ENCODE results near the gene ENAH. TPM values are rescaled to one million over a fixed set of nuclear protein-coding genes. Genes with fewer than 3 reads are reported as not detected.

The ENAH gene
- total RNA-seq, 4 donors from 2014 or later: 22.9 to 109 (median 78.3) TPM

DNA sequence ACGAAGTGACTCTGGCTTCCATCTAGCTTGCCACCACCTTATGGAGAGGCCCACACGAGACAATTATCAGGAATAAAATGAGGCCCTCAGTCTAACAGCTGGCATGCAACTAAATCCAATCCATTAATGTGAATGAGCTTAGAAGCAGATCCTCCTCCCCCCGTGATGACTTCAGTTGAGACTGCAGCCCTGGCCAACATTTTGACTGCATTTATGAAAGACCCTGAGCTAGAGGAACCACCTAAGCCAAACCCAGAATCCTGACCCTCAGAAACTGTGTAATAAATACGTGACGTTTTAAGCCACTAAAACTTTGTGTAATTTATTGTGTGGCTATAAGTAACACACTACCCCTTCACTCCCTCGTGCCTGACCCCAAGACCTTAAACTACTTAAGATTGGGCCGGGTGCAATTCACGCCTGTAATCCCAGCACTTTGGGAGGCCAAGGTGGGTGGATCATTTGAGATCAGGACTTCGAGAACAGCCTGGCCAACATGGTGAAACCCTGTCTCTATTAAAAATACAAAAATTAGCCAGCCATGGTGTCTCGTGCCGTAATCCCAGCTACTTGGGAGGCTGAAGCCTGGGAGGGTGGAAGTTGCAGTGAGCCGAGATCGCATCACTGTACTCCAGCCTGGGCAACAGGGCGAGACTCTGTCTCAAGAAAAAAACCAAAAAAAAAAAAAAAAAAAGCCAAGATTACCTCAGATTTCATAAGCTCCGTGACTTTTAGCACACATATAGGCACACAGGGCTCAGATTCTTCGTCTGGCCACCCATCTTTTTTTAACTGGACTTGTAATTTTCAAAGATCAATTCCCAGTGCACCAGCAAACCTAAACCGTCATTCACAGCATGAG lies 72.5 kb downstream of the ENAH start:
- no peak for DNase-seq
- H3K27me3 ChIP-seq: no peaks in the 10 kb centered on the region
- no peak overlapping the region for H3K4me3 ChIP-seq
- peaks cover 0 to 4% of the 10 kb centered on the region in 2 donors for H3K4me1 ChIP-seq
- TF ChIP-seq, protein P1, sequence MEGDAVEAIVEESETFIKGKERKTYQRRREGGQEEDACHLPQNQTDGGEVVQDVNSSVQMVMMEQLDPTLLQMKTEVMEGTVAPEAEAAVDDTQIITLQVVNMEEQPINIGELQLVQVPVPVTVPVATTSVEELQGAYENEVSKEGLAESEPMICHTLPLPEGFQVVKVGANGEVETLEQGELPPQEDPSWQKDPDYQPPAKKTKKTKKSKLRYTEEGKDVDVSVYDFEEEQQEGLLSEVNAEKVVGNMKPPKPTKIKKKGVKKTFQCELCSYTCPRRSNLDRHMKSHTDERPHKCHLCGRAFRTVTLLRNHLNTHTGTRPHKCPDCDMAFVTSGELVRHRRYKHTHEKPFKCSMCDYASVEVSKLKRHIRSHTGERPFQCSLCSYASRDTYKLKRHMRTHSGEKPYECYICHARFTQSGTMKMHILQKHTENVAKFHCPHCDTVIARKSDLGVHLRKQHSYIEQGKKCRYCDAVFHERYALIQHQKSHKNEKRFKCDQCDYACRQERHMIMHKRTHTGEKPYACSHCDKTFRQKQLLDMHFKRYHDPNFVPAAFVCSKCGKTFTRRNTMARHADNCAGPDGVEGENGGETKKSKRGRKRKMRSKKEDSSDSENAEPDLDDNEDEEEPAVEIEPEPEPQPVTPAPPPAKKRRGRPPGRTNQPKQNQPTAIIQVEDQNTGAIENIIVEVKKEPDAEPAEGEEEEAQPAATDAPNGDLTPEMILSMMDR (IDR thresholded peaks at IDR 0.05): no peak
- TF ChIP-seq POLR2A (IDR thresholded peaks at IDR 0.05): no peak
- H3K36me3 ChIP-seq: no peaks in the 10 kb centered on the region
- no peaks in the 10 kb centered on the region for H3K9me3 ChIP-seq
- intact Hi-C loops (cut with DNase I; ENCODE audit: low total_unique reads): no loop called here
- peak overlapping the region; percentile 56 to 67 for H3K27ac ChIP-seq

DNA sequence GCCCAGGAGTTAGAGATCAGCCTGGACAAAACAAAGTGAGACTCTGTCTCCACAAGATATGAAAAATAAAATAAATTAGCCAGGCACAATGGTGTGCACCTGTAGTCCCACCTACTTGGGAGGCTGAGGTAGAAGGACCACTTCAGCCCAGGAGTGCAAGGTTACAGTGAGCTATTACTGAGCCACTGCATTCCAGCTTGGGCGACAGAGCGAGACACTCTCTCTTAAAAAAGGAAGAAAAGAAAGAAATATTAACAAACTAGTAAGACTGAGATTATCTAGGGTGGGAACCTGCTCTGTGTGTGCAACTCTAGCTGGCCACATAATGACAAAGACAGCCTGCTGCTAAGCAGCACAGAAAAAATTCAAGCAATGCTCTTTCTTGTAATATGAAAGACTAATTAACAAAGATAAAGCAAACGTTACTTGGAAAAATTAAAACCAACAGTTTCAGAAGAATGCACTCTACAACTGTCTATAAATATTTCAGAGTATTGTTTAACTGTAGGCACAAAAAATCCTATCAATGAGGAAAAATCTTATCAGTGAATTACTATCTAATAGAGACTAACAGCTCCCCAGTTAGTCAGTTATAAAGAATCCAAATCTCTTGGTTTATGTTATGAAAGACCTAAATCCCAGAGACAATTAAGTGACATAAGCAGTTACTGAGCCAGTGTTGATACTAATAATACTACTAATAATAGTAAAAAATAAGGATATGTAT lies 74.5 kb downstream of the ENAH start:
- Histone ChIP-seq H3K27me3 (no peaks in the 10 kb centered on the region), H3K9me3 (no peaks in the 10 kb centered on the region), H3K36me3 (no peaks in the 10 kb centered on the region), H3K4me1 (peaks cover 0 to 4% of the 10 kb centered on the region in 2 donors), H3K4me3 (no peak overlapping the region), H3K27ac (peak overlapping the region in 1 of 2 donors; percentile 21)
- no peak for DNase-seq
- TF ChIP-seq POLR2A (IDR thresholded peaks at IDR 0.05): no peak
- TF ChIP-seq, protein P1 (IDR thresholded peaks at IDR 0.05): no peak
- intact Hi-C loops (cut with DNase I; ENCODE audit: low total_unique reads): no loop called here

DNA sequence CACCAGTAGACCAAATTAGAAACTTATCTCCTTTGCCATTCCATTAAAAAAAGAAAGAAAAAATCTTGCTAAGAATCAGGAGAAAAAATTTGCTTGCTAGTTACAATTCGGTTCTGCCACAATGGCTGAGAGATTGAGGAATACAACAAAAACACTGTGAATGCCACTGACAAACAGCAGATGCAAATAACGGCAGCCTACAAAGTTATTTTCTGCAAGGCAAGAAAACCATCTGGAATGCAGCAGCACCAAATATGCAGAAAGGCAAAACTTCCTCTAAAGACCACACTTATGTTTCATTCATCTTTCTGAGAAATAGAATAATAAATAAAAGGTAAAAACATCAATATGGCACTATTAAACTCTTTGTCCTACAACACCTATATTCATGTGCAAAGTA lies 75.7 kb downstream of the ENAH start:
- peaks cover 0 to 4% of the 10 kb centered on the region in 2 donors for H3K4me1 ChIP-seq
- intact Hi-C loops (cut with DNase I; ENCODE audit: low total_unique reads): no loop called here

DNA sequence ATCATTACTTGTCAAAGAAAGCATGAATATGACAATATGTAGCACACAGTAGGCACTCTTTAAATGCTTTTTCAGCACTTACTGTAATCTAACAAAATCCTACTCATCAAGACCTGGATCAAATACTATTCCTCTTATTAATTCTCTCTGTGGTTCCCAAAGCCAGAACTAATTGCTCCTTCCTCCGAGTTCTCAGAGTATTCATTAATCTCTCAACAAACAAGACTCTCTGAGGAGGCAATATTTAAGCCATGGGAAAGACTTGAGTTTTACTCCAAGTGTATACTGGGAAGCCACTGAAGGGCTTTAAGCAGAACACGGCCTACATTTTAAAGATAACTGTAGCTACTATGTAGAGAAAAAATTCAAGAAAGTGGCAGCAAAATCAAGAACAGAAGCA lies 79.7 kb downstream of the ENAH start:
- TF ChIP-seq POLR2A (IDR thresholded peaks at IDR 0.05): no peak
- TF ChIP-seq, protein P1 (IDR thresholded peaks at IDR 0.05): no peak
- H3K36me3 ChIP-seq: no peaks in the 10 kb centered on the region
- H3K9me3 ChIP-seq: no peaks in the 10 kb centered on the region
- H3K27me3 ChIP-seq: no peaks in the 10 kb centered on the region
- peak overlapping the region in 1 of 2 donors; percentile 0 for H3K27ac ChIP-seq
- no peaks in the 10 kb centered on the region for H3K4me1 ChIP-seq
- no peak overlapping the region for H3K4me3 ChIP-seq
- intact Hi-C loops (cut with DNase I; ENCODE audit: low total_unique reads): no loop called here
- no peak for DNase-seq

More for the DNA sequence above, 75.7 kb downstream of the ENAH start:
- Histone ChIP-seq H3K9me3 (no peaks in the 10 kb centered on the region), H3K27ac (no peak overlapping the region), H3K4me3 (no peak overlapping the region), H3K36me3 (no peaks in the 10 kb centered on the region), H3K27me3 (no peaks in the 10 kb centered on the region)
- TF ChIP-seq POLR2A (IDR thresholded peaks at IDR 0.05): no peak
- TF ChIP-seq, protein P1 (IDR thresholded peaks at IDR 0.05): no peak
- DNase-seq: no peak

DNA sequence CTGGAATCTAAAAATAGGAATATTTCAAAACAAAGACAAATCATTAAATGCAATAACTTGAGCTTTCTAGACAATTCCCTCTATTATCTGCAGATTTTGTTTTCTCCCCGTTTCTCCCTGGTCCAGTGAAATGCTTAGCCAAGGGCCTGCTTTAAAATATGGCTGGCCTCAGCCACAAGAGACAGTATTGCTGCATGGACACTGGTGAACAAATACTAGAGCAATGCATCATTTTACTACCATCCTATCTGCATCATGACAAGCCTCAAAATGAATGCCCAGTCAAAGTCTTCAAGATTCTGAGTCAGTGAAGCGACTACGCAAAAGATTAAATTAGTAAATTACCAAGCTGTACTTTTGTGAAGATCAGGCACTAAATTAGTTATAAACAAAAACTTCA lies 80.5 kb downstream of the ENAH start:
- no peak for DNase-seq
- TF ChIP-seq, protein P1 (IDR thresholded peaks at IDR 0.05): peak in 3 of 4 experiments; percentile 9 to 55 (median 43)
- TF ChIP-seq POLR2A (IDR thresholded peaks at IDR 0.05): no peak
- H3K4me3 ChIP-seq: no peak overlapping the region
- H3K27ac ChIP-seq: no peak overlapping the region
- no peaks in the 10 kb centered on the region for H3K27me3 ChIP-seq
- no peaks in the 10 kb centered on the region for H3K4me1 ChIP-seq
- H3K36me3 ChIP-seq: no peaks in the 10 kb centered on the region
- intact Hi-C loops (cut with DNase I; ENCODE audit: low total_unique reads): no loop called here
- H3K9me3 ChIP-seq: no peaks in the 10 kb centered on the region

Measured in uterus (tissue), 4 donors.